Activated B cell treated with CpG ODN at 0.5 μM for 24 hours (primary cell): ENCODE results near the gene LRRFIP2. TPM values are rescaled to one million over a fixed set of nuclear protein-coding genes. Genes with fewer than 3 reads are reported as not detected.

ENCODE experiments used
- ATAC-seq: fragments of 200-7000 bp; cut with Tn5 transposase; one replicate; pipeline ENCODE4 v1.10.0; 2021; ENCODE audit warnings: low read depth, mild to moderate bottlenecking, moderate library complexity
- CTCF ChIA-PET: fragments of 350-600 bp; sonication (Branson Sonifier 250); formaldehyde crosslinking; loops from one replicate; lab custom pipeline; 2021; ENCODE audit warnings: antibody characterized with exemption; lab: Charles Lee
- POLR2A ChIA-PET: fragments of 350-600 bp; sonication (Branson Sonifier 250); formaldehyde crosslinking; loops from one replicate; lab custom pipeline; 2021; ENCODE audit warnings: antibody characterized with exemption; lab: Charles Lee
- DNase-seq: peaks from one replicate; pipeline ENCODE4 v3.0.0; 2022
- H3K27ac Mint-ChIP-seq: one replicate; pipeline ENCODE4 v1.8.0; 2020; ENCODE audit warnings: mixed read lengths
- H3K27me3 Mint-ChIP-seq: one replicate; pipeline ENCODE4 v1.8.0; 2021; ENCODE audit warnings: mixed read lengths
- H3K36me3 Mint-ChIP-seq: one replicate; pipeline ENCODE4 v1.8.0; 2021; ENCODE audit warnings: low read depth, mixed read lengths
- H3K4me1 Mint-ChIP-seq: one replicate; pipeline ENCODE4 v1.8.0; 2021; ENCODE audit warnings: mixed read lengths
- H3K4me3 Mint-ChIP-seq: one replicate; pipeline ENCODE4 v1.8.0; 2020; ENCODE audit warnings: mild to moderate bottlenecking, mixed read lengths
- H3K9me3 Mint-ChIP-seq: one replicate; pipeline ENCODE4 v1.8.0; 2020; ENCODE audit warnings: mixed read lengths
- CTCF ChIP-seq: fragments of 200-600 bp; IDR thresholded peaks from one replicate; pipeline ENCODE4 v1.8.0; 2022; ENCODE audit warnings: antibody characterized with exemption, mild to moderate bottlenecking
- intact Hi-C: fragments of 100-400 bp; cut with micrococcal nuclease; formaldehyde crosslinking; loops from one replicate; pipeline ENCODE4 v1.15.1; 2024
- total RNA-seq: library from RNA; stranded (reverse); gene quantifications from 2 replicates; pipeline ENCODE4 v1.2.3, GENCODE V29; 2022

The LRRFIP2 gene
- total RNA-seq, 1 donor from 2014 or later = 33.9 TPM

GRCh38 chr3:37041546-37042195 lies 132.7 kb downstream of the LRRFIP2 start:
- CTCF ChIA-PET = no interaction called here
- Mint-ChIP-seq H3K9me3 (peaks cover 4% of the 10 kb centered on the region), H3K27me3 (no peaks in the 10 kb centered on the region), H3K36me3 (peaks cover 73% of the 10 kb centered on the region), H3K4me3 (no peak overlapping the region), H3K27ac (no peak overlapping the region), H3K4me1 (no peaks in the 10 kb centered on the region)
- ATAC-seq (no peak), DNase-seq (no peak)
- POLR2A ChIA-PET = no interaction called here
- no peak for TF ChIP-seq CTCF
- intact Hi-C loops = no loop called here

GRCh38 chr3:37040231-37040630 lies 134.2 kb downstream of the LRRFIP2 start:
- ATAC-seq (no peak), DNase-seq (no peak)
- H3K27ac Mint-ChIP-seq = no peak overlapping the region
- intact Hi-C loops = no loop called here
- no peaks in the 10 kb centered on the region for H3K27me3 Mint-ChIP-seq
- H3K36me3 Mint-ChIP-seq = peaks cover 80% of the 10 kb centered on the region
- CTCF ChIA-PET = no interaction called here
- POLR2A ChIA-PET = no interaction called here
- H3K4me1 Mint-ChIP-seq = no peaks in the 10 kb centered on the region
- H3K9me3 Mint-ChIP-seq = peaks cover 11% of the 10 kb centered on the region
- H3K4me3 Mint-ChIP-seq = no peak overlapping the region
- no peak for TF ChIP-seq CTCF

- CTCF ChIA-PET = no interaction called here
These were observed 135.1 kb downstream of the LRRFIP2 start for GRCh38 chr3:37039161-37039846.

GRCh38 chr3:37037352-37037751 lies 137.0 kb downstream of the LRRFIP2 start:
- ChIA-PET POLR2A (no interaction called here), CTCF (interaction anchor here (1.1 kb wide), 1 partner anchor 13 kb away, joined by 4 read pairs; no protein-coding TSS in a partner anchor)
- intact Hi-C loops = no loop called here
- TF ChIP-seq CTCF = no peak
- DNase-seq (no peak), ATAC-seq (no peak)
- H3K36me3 Mint-ChIP-seq = peaks cover 88% of the 10 kb centered on the region
- no peak overlapping the region for H3K4me3 Mint-ChIP-seq
- no peak overlapping the region for H3K27ac Mint-ChIP-seq
- no peaks in the 10 kb centered on the region for H3K27me3 Mint-ChIP-seq
- H3K4me1 Mint-ChIP-seq = no peaks in the 10 kb centered on the region
- H3K9me3 Mint-ChIP-seq = peaks cover 11% of the 10 kb centered on the region

More at GRCh38 chr3:37039161-37039846, 135.1 kb downstream of the LRRFIP2 start:
- peaks cover 80% of the 10 kb centered on the region for H3K36me3 Mint-ChIP-seq
- no peaks in the 10 kb centered on the region for H3K27me3 Mint-ChIP-seq
- intact Hi-C loops = no loop called here
- TF ChIP-seq CTCF = no peak
- H3K4me1 Mint-ChIP-seq = no peaks in the 10 kb centered on the region
- peaks cover 11% of the 10 kb centered on the region for H3K9me3 Mint-ChIP-seq
- POLR2A ChIA-PET = interaction anchor here (0.9 kb wide), 1 partner anchor 14 kb away, joined by 3 read pairs; no protein-coding TSS in a partner anchor
- no peak overlapping the region for H3K4me3 Mint-ChIP-seq
- H3K27ac Mint-ChIP-seq = no peak overlapping the region
- ATAC-seq (no peak), DNase-seq (no peak)

GRCh38 chr3:37032961-37033360 lies 141.4 kb downstream of the LRRFIP2 start:
- ATAC-seq = no peak
- Mint-ChIP-seq H3K9me3 (peaks cover 11% of the 10 kb centered on the region), H3K4me1 (no peaks in the 10 kb centered on the region), H3K27ac (no peak overlapping the region), H3K27me3 (no peaks in the 10 kb centered on the region), H3K36me3 (peaks cover 84% of the 10 kb centered on the region), H3K4me3 (no peak overlapping the region)
- intact Hi-C loops = no loop called here
- ChIA-PET POLR2A (no interaction called here), CTCF (no interaction called here)
- no peak for TF ChIP-seq CTCF
- DNase-seq = no peak
